HG02884 (cell line): Measurements from ENCODE around the gene ZNF780B.
"Not testable (repeated sequence)": the region's sequence is repeated elsewhere in the genome, so short reads cannot be mapped to it uniquely, and the experiment has no call there.

Source experiments
- ATAC-seq: cut with Tn5 transposase; IDR thresholded peaks from one replicate; pipeline ENCODE4 v1.9.1; 2021; ENCODE audit warnings: mild to moderate bottlenecking, moderate library complexity; ENCODE audit not compliant: unreplicated experiment

The ZNF780B gene

GRCh38 chr19:40041718-40042117, 14.3 kb downstream of the ZNF780B start:
- not testable (repeated sequence) for ATAC-seq

- not testable (repeated sequence) for ATAC-seq
These were observed 18.0 kb downstream of the ZNF780B start for GRCh38 chr19:40038047-40038446.

GRCh38 chr19:40035996-40036395, 20.0 kb downstream of the ZNF780B start:
- ATAC-seq = no peak

GRCh38 chr19:40033989-40034560, 22.0 kb downstream of the ZNF780B start:
- no peak for ATAC-seq

- ATAC-seq = no peak
These were observed 29.4 kb downstream of the ZNF780B start for GRCh38 chr19:40026597-40026970.

- ATAC-seq = no peak
These were observed 30.0 kb downstream of the ZNF780B start for GRCh38 chr19:40025938-40026596.

GRCh38 chr19:40023969-40024368, 32.1 kb downstream of the ZNF780B start:
- ATAC-seq = no peak

- no peak for ATAC-seq
These were observed 42.0 kb downstream of the ZNF780B start for GRCh38 chr19:40013991-40014390.

- no peak for ATAC-seq
These were observed 46.4 kb downstream of the ZNF780B start for GRCh38 chr19:40009674-40010073.

- ATAC-seq = no peak
These were observed 49.7 kb downstream of the ZNF780B start for GRCh38 chr19:40006273-40006691.

- no peak for ATAC-seq
These were observed 50.2 kb downstream of the ZNF780B start for GRCh38 chr19:40005691-40006272.

- ATAC-seq = no peak
These were observed 57.5 kb downstream of the ZNF780B start for GRCh38 chr19:39998501-39998900.

GRCh38 chr19:39997638-39998216, 58.3 kb downstream of the ZNF780B start:
- ATAC-seq = no peak

GRCh38 chr19:39996811-39997637, 59.0 kb downstream of the ZNF780B start, which contains the start of gene ZNF546:
Gene ZNF546 (plus strand): TSS chr19:39997060. CDS start chr19:39998327, 1,267 bp downstream.
- peak; percentile 80 for ATAC-seq

- ATAC-seq = peak; percentile 29
These were observed 59.7 kb downstream of the ZNF780B start for GRCh38 chr19:39996218-39996810.

- no peak for ATAC-seq
These were observed 60.2 kb downstream of the ZNF780B start for GRCh38 chr19:39995794-39996193.

- ATAC-seq = no peak
These were observed 61.7 kb downstream of the ZNF780B start for GRCh38 chr19:39994361-39994760.

GRCh38 chr19:39993605-39994004, 62.4 kb downstream of the ZNF780B start:
- ATAC-seq = no peak

GRCh38 chr19:39987596-39987995, 68.4 kb downstream of the ZNF780B start:
- ATAC-seq = no peak

- ATAC-seq = no peak
These were observed 68.9 kb downstream of the ZNF780B start for GRCh38 chr19:39987167-39987566.

GRCh38 chr19:39986643-39987042, 69.4 kb downstream of the ZNF780B start:
- no peak for ATAC-seq
